Measurements from ENCODE around the gene TCEANC2. TPM values are rescaled to one million over a fixed set of nuclear protein-coding genes. Genes with fewer than 3 reads are reported as not detected.
"Not testable (repeated sequence)": the region's sequence is repeated elsewhere in the genome, so short reads cannot be mapped to it uniquely, and the experiment has no call there.

The TCEANC2 gene
- total RNA-seq, 4 donors from 2014 or later = 1.4 to 7.1 (median 5.7) TPM

DNA sequence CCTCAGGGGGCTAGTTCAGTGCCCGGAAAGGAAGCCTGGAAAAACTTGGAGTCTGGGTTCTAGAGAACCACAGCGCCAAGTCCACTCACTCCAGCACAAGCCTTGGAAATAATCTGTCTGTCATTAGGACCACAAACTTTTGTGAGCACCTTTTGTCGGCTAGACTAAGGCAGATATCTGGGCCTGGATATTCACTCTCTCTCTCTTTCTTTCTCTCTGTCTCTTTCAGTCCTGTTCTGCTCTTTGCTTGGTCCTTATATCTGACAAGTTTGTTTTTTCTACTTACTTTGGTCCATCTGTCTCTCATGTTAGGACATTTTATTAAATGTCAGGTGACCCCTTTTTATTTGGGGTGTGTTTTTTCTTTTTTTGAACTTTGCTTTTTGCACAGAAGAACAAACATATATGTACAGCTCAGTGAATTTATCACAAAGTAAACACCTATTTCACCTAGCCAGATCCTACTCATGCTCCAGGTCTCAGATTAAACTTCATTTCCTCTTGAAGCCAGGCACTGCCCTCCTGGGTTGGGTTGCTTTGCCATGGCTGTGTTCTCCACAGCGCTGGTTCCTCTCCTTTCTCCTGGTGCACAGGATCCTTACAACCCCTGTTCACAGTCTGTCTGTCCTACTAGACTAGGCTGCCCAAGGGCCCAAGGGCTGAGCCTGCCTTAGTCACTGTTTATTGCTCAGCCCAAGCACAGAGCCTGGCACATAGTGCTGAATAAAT lies 40.8 kb downstream of the TCEANC2 start:
- intact Hi-C loops (cut with DNase I; ENCODE audit: low total_unique reads) (no loop called here), in situ Hi-C loops (cut with MboI; ENCODE audit: low pct_ligation_motif_present in 1 of 4, low pct_unique_long_range_greater_than_20kb in 1 of 4, low sequenced_read_pairs in 3 of 4) (no loop called here)
- H3K36me3 ChIP-seq = peaks cover 0 to 5% (median 0%) of the 10 kb centered on the region in 4 donors
- peak overlapping the region; percentile 70 to 80 (median 76) for H3K27ac ChIP-seq
- H3K4me3 ChIP-seq = no peak overlapping the region
- peak; percentile 41 for DNase-seq
- TF ChIP-seq POLR2AphosphoS5 (IDR thresholded peaks at IDR 0.05) (no peak), EP300 (IDR thresholded peaks at IDR 0.05; ENCODE audit: low read depth) (no peak), POLR2A (IDR thresholded peaks at IDR 0.05) (no peak)
- H3K27me3 ChIP-seq = no peaks in the 10 kb centered on the region
- WGBS, 2 donors (ENCODE audit: low coverage in 1 of 2) = 59 to 61% methylated on average over 3 to 4 of the region's 4 CpGs
- peaks cover 11 to 26% (median 21%) of the 10 kb centered on the region in 4 donors for H3K4me1 ChIP-seq
- no peaks in the 10 kb centered on the region for H3K9me3 ChIP-seq

GRCh38 chr1:54094730-54095105 lies 41.3 kb downstream of the TCEANC2 start:
- H3K4me3 ChIP-seq; DNase-seq; in situ Hi-C loops (cut with MboI; ENCODE audit: low pct_ligation_motif_present in 1 of 4, low pct_unique_long_range_greater_than_20kb in 1 of 4, low sequenced_read_pairs in 3 of 4); H3K36me3 ChIP-seq; intact Hi-C loops (cut with DNase I; ENCODE audit: low total_unique reads); H3K27me3 ChIP-seq; H3K9me3 ChIP-seq: not testable (repeated sequence)
- Histone ChIP-seq H3K27ac (peak overlapping the region; percentile 70 to 80 (median 76)), H3K4me1 (peaks cover 11 to 26% (median 21%) of the 10 kb centered on the region in 4 donors)
- WGBS, 2 donors (ENCODE audit: low coverage in 1 of 2) = 100% methylated on average over 1 of the region's 1 CpG

GRCh38 chr1:54095546-54096226 lies 42.3 kb downstream of the TCEANC2 start:
- in situ Hi-C loops (cut with MboI; ENCODE audit: low pct_ligation_motif_present in 1 of 4, low pct_unique_long_range_greater_than_20kb in 1 of 4, low sequenced_read_pairs in 3 of 4) (no loop called here), intact Hi-C loops (cut with DNase I; ENCODE audit: low total_unique reads) (no loop called here)
- no peak for DNase-seq
- TF ChIP-seq, protein P1, sequence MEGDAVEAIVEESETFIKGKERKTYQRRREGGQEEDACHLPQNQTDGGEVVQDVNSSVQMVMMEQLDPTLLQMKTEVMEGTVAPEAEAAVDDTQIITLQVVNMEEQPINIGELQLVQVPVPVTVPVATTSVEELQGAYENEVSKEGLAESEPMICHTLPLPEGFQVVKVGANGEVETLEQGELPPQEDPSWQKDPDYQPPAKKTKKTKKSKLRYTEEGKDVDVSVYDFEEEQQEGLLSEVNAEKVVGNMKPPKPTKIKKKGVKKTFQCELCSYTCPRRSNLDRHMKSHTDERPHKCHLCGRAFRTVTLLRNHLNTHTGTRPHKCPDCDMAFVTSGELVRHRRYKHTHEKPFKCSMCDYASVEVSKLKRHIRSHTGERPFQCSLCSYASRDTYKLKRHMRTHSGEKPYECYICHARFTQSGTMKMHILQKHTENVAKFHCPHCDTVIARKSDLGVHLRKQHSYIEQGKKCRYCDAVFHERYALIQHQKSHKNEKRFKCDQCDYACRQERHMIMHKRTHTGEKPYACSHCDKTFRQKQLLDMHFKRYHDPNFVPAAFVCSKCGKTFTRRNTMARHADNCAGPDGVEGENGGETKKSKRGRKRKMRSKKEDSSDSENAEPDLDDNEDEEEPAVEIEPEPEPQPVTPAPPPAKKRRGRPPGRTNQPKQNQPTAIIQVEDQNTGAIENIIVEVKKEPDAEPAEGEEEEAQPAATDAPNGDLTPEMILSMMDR (IDR thresholded peaks at IDR 0.05) = no peak
- no peak for TF ChIP-seq EP300 (IDR thresholded peaks at IDR 0.05; ENCODE audit: low read depth)
- no peak for TF ChIP-seq POLR2AphosphoS5 (IDR thresholded peaks at IDR 0.05)
- Histone ChIP-seq H3K4me1 (peaks cover 11 to 26% (median 21%) of the 10 kb centered on the region in 4 donors), H3K36me3 (peaks cover 0 to 5% (median 0%) of the 10 kb centered on the region in 4 donors), H3K27me3 (no peaks in the 10 kb centered on the region), H3K4me3 (no peak overlapping the region), H3K27ac (peak overlapping the region; percentile 70 to 80 (median 76)), H3K9me3 (no peaks in the 10 kb centered on the region)
- WGBS, 2 donors (ENCODE audit: low coverage in 1 of 2) = 54% methylated on average over 8 of the region's 8 CpGs

DNA sequence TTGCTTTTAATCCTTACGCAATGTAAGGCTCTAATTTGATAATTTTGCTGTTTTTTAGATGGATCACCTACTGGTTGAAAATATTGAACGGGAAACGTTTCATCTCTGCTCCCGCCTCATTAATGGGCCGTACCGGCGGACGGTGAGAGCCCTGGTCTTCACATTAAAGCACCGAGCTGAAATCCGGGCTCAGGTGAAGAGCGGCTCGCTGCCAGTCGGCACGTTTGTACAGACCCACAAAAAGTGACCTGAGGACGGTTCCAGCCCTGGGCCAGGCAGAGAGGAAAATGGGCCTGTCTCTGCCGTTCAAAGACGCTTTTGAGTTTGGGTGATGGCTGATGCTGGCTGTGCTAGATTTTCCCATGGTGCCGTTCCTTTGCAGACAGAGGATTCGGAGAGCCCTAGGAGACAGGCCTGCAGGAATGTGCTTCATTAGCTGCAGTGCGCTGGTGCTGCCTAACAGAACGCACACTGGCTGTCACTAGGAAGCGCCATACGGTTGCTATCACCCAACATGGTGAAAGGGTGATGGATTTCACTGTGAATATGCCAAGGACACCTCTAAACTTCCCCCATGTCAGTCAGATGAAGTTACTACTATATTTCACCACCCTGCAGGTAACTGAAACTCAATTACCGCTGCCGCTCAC lies 42.9 kb downstream of the TCEANC2 start:
- TF ChIP-seq POLR2A (IDR thresholded peaks at IDR 0.05) (no peak), EP300 (IDR thresholded peaks at IDR 0.05; ENCODE audit: low read depth) (no peak), POLR2AphosphoS5 (IDR thresholded peaks at IDR 0.05) (no peak)
- TF ChIP-seq, protein P1 (IDR thresholded peaks at IDR 0.05) = no peak
- H3K4me3 ChIP-seq = no peak overlapping the region
- peak overlapping the region in 2 of 4 donors; percentile 70 to 80 for H3K27ac ChIP-seq
- no peaks in the 10 kb centered on the region for H3K9me3 ChIP-seq
- peaks cover 11 to 26% (median 21%) of the 10 kb centered on the region in 4 donors for H3K4me1 ChIP-seq
- H3K27me3 ChIP-seq = no peaks in the 10 kb centered on the region
- intact Hi-C loops (cut with DNase I; ENCODE audit: low total_unique reads) (no loop called here), in situ Hi-C loops (cut with MboI; ENCODE audit: low pct_ligation_motif_present in 1 of 4, low pct_unique_long_range_greater_than_20kb in 1 of 4, low sequenced_read_pairs in 3 of 4) (no loop called here)
- 49 to 88% methylated on average over 3 to 25 of the region's 25 CpGs for WGBS, 2 donors (ENCODE audit: low coverage in 1 of 2)
- peaks cover 0 to 5% (median 0%) of the 10 kb centered on the region in 4 donors for H3K36me3 ChIP-seq
- no peak for DNase-seq

GRCh38 chr1:54096877-54097240 lies 43.5 kb downstream of the TCEANC2 start:
- 85 to 93% methylated on average over 4 to 7 of the region's 7 CpGs for WGBS, 2 donors (ENCODE audit: low coverage in 1 of 2)
- in situ Hi-C loops (cut with MboI; ENCODE audit: low pct_ligation_motif_present in 1 of 4, low pct_unique_long_range_greater_than_20kb in 1 of 4, low sequenced_read_pairs in 3 of 4) = no loop called here
- H3K27me3 ChIP-seq = no peaks in the 10 kb centered on the region
- H3K27ac ChIP-seq = no peak overlapping the region
- no peak for DNase-seq
- peaks cover 11 to 26% (median 21%) of the 10 kb centered on the region in 4 donors for H3K4me1 ChIP-seq
- no peak overlapping the region for H3K4me3 ChIP-seq
- H3K9me3 ChIP-seq = no peaks in the 10 kb centered on the region
- intact Hi-C loops (cut with DNase I; ENCODE audit: low total_unique reads) = no loop called here
- H3K36me3 ChIP-seq = peaks cover 0 to 5% (median 0%) of the 10 kb centered on the region in 4 donors
- no peak for TF ChIP-seq POLR2A (IDR thresholded peaks at IDR 0.05)
- TF ChIP-seq EP300 (IDR thresholded peaks at IDR 0.05; ENCODE audit: low read depth) = no peak
- TF ChIP-seq, protein P1 (IDR thresholded peaks at IDR 0.05) = no peak
- no peak for TF ChIP-seq POLR2AphosphoS5 (IDR thresholded peaks at IDR 0.05)

Data from transverse colon (tissue), 4 donors.